Measurements from ENCODE around the gene MYL11.
A peak's percentile ranks its signal among the peaks of the same experiment; 100 is the strongest.
"Not testable (repeated sequence)": the region's sequence is repeated elsewhere in the genome, so short reads cannot be mapped to it uniquely, and the experiment has no call there.

MYL11 gene

GRCh38 chr16:30380803-30381208, 6.2 kb downstream of the MYL11 start:
- peak; percentile 29 for DNase-seq
- H3K4me3 Mint-ChIP-seq: peak overlapping the region; percentile 83
- H3K27ac Mint-ChIP-seq: peak overlapping the region; percentile 97
- CTCF ChIA-PET: interaction anchor here (1.0 to 1.2 kb wide), 3 partner anchors 10 to 29 kb away, joined by 3 read pairs; no protein-coding TSS in a partner anchor
- H3K9me3 Mint-ChIP-seq: no peaks in the 10 kb centered on the region
- H3K27me3 Mint-ChIP-seq: no peaks in the 10 kb centered on the region
- H3K36me3 Mint-ChIP-seq: peaks cover 40% of the 10 kb centered on the region
- H3K4me1 Mint-ChIP-seq: peaks cover 77% of the 10 kb centered on the region

GRCh38 chr16:30381291-30382041, 6.9 kb downstream of the MYL11 start:
- Mint-ChIP-seq H3K4me1 (peaks cover 73% of the 10 kb centered on the region), H3K9me3 (no peaks in the 10 kb centered on the region), H3K36me3 (peaks cover 40% of the 10 kb centered on the region), H3K27me3 (no peaks in the 10 kb centered on the region), H3K4me3 (peak overlapping the region; percentile 83), H3K27ac (peak overlapping the region; percentile 97)
- DNase-seq: peak; percentile 70
- CTCF ChIA-PET: interaction anchor here (2.0 kb wide), 1 partner anchor 10 kb away, joined by 12 read pairs; the partner anchor contains the start of gene TBC1D10B

- peaks cover 38% of the 10 kb centered on the region for H3K36me3 Mint-ChIP-seq
- peak within 1 kb of the TSS; percentile 97 for H3K27ac Mint-ChIP-seq
- no peaks in the 10 kb centered on the region for H3K27me3 Mint-ChIP-seq
- H3K4me3 Mint-ChIP-seq: peak within 1 kb of the TSS; percentile 83
- H3K9me3 Mint-ChIP-seq: no peaks in the 10 kb centered on the region
- CTCF ChIA-PET: interaction anchor here (1.5 to 2.0 kb wide), 2 partner anchors 11 to 14 kb away, joined by 11 to 12 read pairs; partner anchors contain the start of genes TBC1D10B and ZNF48
- peak; percentile 89 for DNase-seq
- H3K4me1 Mint-ChIP-seq: peaks cover 66% of the 10 kb centered on the region
Measured at GRCh38 chr16:30382111-30382881, 7.7 kb downstream of the MYL11 start, which contains the start of gene SEPTIN1. SEPTIN1 (minus strand) TSS chr16:30382561; CDS start chr16:30382542, 19 bp downstream.

- DNase-seq: no peak
- H3K4me3 Mint-ChIP-seq: peak overlapping the region; percentile 83
- CTCF ChIA-PET: interaction anchor here (0.7 to 1.5 kb wide), 4 partner anchors 10 to 18 kb away, joined by 3 to 11 read pairs (median 4); partner anchors contain the start of gene ZNF48
- no peaks in the 10 kb centered on the region for H3K9me3 Mint-ChIP-seq
- no peaks in the 10 kb centered on the region for H3K27me3 Mint-ChIP-seq
- peaks cover 56% of the 10 kb centered on the region for H3K4me1 Mint-ChIP-seq
- H3K36me3 Mint-ChIP-seq: peaks cover 28% of the 10 kb centered on the region
- H3K27ac Mint-ChIP-seq: peak overlapping the region; percentile 97
Measured at GRCh38 chr16:30383521-30383920, 8.9 kb downstream of the MYL11 start.

GRCh38 chr16:30394592-30395154, 20.1 kb downstream of the MYL11 start:
- CTCF ChIA-PET: interaction anchor here (1.7 to 2.8 kb wide), 5 partner anchors 10 to 15 kb away, joined by 4 to 11 read pairs (median 9); partner anchors contain the start of genes SEPTIN1 and ZNF771
- Mint-ChIP-seq H3K9me3 (no peaks in the 10 kb centered on the region), H3K27ac (peak overlapping the region; percentile 33), H3K4me3 (peak overlapping the region; percentile 85), H3K4me1 (peaks cover 37% of the 10 kb centered on the region), H3K36me3 (peaks cover 24% of the 10 kb centered on the region), H3K27me3 (peaks cover 12% of the 10 kb centered on the region)
- DNase-seq: no peak

- Mint-ChIP-seq H3K4me3 (peak within 1 kb of the TSS; percentile 88), H3K36me3 (peaks cover 24% of the 10 kb centered on the region), H3K9me3 (no peaks in the 10 kb centered on the region), H3K27me3 (peaks cover 14% of the 10 kb centered on the region), H3K4me1 (peaks cover 41% of the 10 kb centered on the region), H3K27ac (peak within 1 kb of the TSS; percentile 75)
- CTCF ChIA-PET: interaction anchor here (1.0 to 2.6 kb wide), 7 partner anchors 9 to 17 kb away, joined by 3 to 11 read pairs (median 4); partner anchors contain the start of genes SEPTIN1 and ZNF771
- peak; percentile 69 for DNase-seq
Measured at GRCh38 chr16:30395155-30395991, 20.8 kb downstream of the MYL11 start, which contains the start of gene ZNF48. ZNF48 (plus strand) TSS chr16:30395420; CDS start chr16:30395795, 375 bp downstream.

GRCh38 chr16:30395992-30396585, 21.5 kb downstream of the MYL11 start:
- no peak for DNase-seq
- CTCF ChIA-PET: interaction anchor here (1.0 to 2.6 kb wide), 6 partner anchors 8 to 16 kb away, joined by 3 to 11 read pairs (median 5); partner anchors contain the start of genes SEPTIN1 and ZNF771
- Mint-ChIP-seq H3K4me3 (peak overlapping the region; percentile 88), H3K27me3 (peaks cover 15% of the 10 kb centered on the region), H3K27ac (peak overlapping the region; percentile 75), H3K36me3 (peaks cover 24% of the 10 kb centered on the region), H3K4me1 (peaks cover 43% of the 10 kb centered on the region), H3K9me3 (no peaks in the 10 kb centered on the region)

GRCh38 chr16:30396627-30397026, 22.0 kb downstream of the MYL11 start:
- H3K9me3 Mint-ChIP-seq, H3K27ac Mint-ChIP-seq, DNase-seq: not testable (repeated sequence)
- H3K4me1 Mint-ChIP-seq: peaks cover 46% of the 10 kb centered on the region
- CTCF ChIA-PET: interaction anchor here (1.0 to 2.6 kb wide), 4 partner anchors 11 to 16 kb away, joined by 3 to 11 read pairs (median 8); partner anchors contain the start of genes SEPTIN1 and ZNF771
- peaks cover 12% of the 10 kb centered on the region for H3K27me3 Mint-ChIP-seq
- H3K36me3 Mint-ChIP-seq: peaks cover 24% of the 10 kb centered on the region
- H3K4me3 Mint-ChIP-seq: peak overlapping the region; percentile 88

- H3K27ac Mint-ChIP-seq: peak overlapping the region; percentile 60
- peaks cover 24% of the 10 kb centered on the region for H3K36me3 Mint-ChIP-seq
- H3K27me3 Mint-ChIP-seq: peaks cover 10% of the 10 kb centered on the region
- H3K9me3 Mint-ChIP-seq: no peaks in the 10 kb centered on the region
- CTCF ChIA-PET: interaction anchor here (2.6 kb wide), 1 partner anchor 14 kb away, joined by 11 read pairs; the partner anchor contains the start of gene SEPTIN1
- peak overlapping the region; percentile 88 for H3K4me3 Mint-ChIP-seq
- no peak for DNase-seq
- H3K4me1 Mint-ChIP-seq: peaks cover 48% of the 10 kb centered on the region
Measured at GRCh38 chr16:30397056-30397455, 22.5 kb downstream of the MYL11 start.

- Mint-ChIP-seq H3K27me3 (peaks cover 19% of the 10 kb centered on the region), H3K4me1 (peaks cover 48% of the 10 kb centered on the region), H3K4me3 (no peak overlapping the region), H3K36me3 (peaks cover 24% of the 10 kb centered on the region), H3K27ac (no peak overlapping the region), H3K9me3 (no peaks in the 10 kb centered on the region)
- CTCF ChIA-PET: no interaction called here
- DNase-seq: no peak
Measured at GRCh38 chr16:30397776-30398660, 23.4 kb downstream of the MYL11 start.

- no peak for DNase-seq
- Mint-ChIP-seq H3K27ac (no peak overlapping the region), H3K4me3 (peak overlapping the region; percentile 49), H3K4me1 (peaks cover 48% of the 10 kb centered on the region), H3K27me3 (peaks cover 24% of the 10 kb centered on the region), H3K9me3 (no peaks in the 10 kb centered on the region), H3K36me3 (peaks cover 24% of the 10 kb centered on the region)
- CTCF ChIA-PET: interaction anchor here (1.6 kb wide), 1 partner anchor 11 kb away, joined by 7 read pairs; no protein-coding TSS in a partner anchor
Measured at GRCh38 chr16:30398661-30399434, 24.2 kb downstream of the MYL11 start.

Data from activated naive CD4-positive, alpha-beta T cell treated with anti-CD3 and anti-CD28 coated beads, Interleukin-2, amount 10 ng/mL, durations not matched to agents 7 days and 5 days (primary cell).